22Rv1 (cell line): ENCODE results near the gene APAF1.

Source experiments
- CTCF ChIP-seq: fragments of 450-650 bp; IDR thresholded peaks from 2 replicates; pipeline ENCODE4 v1.5.1; 2017; ENCODE audit warnings: mild to moderate bottlenecking
- ZFX ChIP-seq: fragments of 450-650 bp; IDR thresholded peaks from 2 replicates; pipeline ENCODE4 v1.6.1; 2017; ENCODE audit warnings: antibody characterized with exemption, borderline replicate concordance

GRCh38 chr12:98639491-98639890, 5.6 kb upstream of the APAF1 start:
- TF ChIP-seq CTCF = no peak
- TF ChIP-seq ZFX = no peak
